GM06990 (cell line): ENCODE data around the gene SLC5A5.

Source experiments
- DNase-seq: peaks from one replicate; pipeline ENCODE4 v3.0.0-alpha.2; 2011; ENCODE audit not compliant: insufficient read length; ENCODE audit errors: extremely low read depth
- H3K27me3 ChIP-seq: replicated peaks from 2 replicates; pipeline ENCODE4 v1.6.0; 2011; ENCODE audit warnings: low read length; ENCODE audit not compliant: control insufficient read depth, insufficient read depth
- H3K36me3 ChIP-seq: 2 replicates; pipeline ENCODE4 v1.5.1; 2011; ENCODE audit warnings: low read length; ENCODE audit not compliant: control insufficient read depth, insufficient read depth
- H3K4me3 ChIP-seq: replicated peaks from 2 replicates; pipeline ENCODE4 v1.5.1; 2011; ENCODE audit warnings: low read depth, mild to moderate bottlenecking, control low read depth, low read length
- TF ChIP-seq, protein P1 (sequence below): IDR thresholded peaks from 2 replicates; pipeline ENCODE4 v1.5.1; 2011; ENCODE audit warnings: low read length, control low read depth, mild to moderate bottlenecking, inconsistent platforms; ENCODE audit not compliant: insufficient read depth, poor library complexity, severe bottlenecking

The SLC5A5 gene

DNA sequence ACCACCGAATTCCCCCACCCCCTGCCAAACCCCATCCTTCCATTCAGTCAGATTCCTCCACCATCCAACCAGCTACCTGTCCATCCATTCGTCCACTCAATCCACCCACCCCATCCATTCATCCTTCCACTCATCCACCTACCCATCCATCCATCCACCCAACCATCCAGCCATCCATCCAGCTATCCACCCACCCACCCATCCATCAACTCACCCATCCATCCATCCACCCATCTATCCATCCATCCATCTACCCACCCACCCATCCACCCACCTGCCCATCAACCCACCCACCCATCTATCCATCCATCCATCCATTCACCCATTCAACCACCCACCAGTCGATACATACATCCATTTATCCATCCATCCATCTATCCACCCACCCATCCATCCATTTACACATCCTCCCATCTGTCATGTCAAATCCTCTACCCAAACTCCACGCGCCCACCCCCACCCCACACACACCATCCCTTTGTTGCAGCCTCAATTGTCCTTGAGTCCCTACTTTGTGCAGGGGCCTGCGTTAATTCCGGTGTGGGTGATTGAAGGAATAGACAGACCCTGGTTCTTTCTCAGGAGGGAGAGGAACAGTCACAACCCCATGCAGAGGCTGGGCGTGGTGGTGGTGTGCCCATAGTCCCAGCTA lies 5.3 kb upstream of the SLC5A5 start:
- no peak for DNase-seq
- H3K4me3 ChIP-seq, result no peak overlapping the region
- peaks cover 30% of the 10 kb centered on the region for H3K36me3 ChIP-seq
- TF ChIP-seq, protein P1, sequence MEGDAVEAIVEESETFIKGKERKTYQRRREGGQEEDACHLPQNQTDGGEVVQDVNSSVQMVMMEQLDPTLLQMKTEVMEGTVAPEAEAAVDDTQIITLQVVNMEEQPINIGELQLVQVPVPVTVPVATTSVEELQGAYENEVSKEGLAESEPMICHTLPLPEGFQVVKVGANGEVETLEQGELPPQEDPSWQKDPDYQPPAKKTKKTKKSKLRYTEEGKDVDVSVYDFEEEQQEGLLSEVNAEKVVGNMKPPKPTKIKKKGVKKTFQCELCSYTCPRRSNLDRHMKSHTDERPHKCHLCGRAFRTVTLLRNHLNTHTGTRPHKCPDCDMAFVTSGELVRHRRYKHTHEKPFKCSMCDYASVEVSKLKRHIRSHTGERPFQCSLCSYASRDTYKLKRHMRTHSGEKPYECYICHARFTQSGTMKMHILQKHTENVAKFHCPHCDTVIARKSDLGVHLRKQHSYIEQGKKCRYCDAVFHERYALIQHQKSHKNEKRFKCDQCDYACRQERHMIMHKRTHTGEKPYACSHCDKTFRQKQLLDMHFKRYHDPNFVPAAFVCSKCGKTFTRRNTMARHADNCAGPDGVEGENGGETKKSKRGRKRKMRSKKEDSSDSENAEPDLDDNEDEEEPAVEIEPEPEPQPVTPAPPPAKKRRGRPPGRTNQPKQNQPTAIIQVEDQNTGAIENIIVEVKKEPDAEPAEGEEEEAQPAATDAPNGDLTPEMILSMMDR, result no peak
- no peaks in the 10 kb centered on the region; the same call in 1 of the 2 replicates for H3K27me3 ChIP-seq

DNA sequence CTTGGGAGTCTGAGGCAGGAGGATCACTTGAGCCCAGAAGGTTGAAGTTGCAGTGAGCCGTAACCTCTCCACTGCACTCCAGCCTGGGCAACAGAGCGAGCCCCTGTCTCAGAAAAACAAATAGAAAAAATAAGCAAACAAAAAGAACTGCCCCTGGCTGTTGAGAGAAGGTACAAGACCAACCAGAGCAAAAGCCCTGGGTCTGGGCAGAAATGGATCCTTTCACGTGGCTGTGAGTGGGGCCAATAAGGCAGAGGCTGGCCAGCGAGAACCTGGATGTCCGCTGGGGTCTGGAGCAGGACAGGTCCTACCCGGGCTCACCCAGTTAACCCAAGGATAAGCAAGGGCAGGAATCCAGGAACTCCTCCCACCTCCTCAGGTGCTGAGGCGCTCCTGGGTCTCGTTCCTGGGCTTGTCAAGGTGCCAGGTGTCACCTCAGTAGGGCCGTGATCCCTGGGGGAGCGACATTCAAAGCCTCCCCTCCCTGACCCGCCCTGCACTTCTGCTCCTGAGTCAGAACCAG lies 4.7 kb upstream of the SLC5A5 start:
- Histone ChIP-seq H3K36me3 (peaks cover 24% of the 10 kb centered on the region), H3K27me3 (no peaks in the 10 kb centered on the region; the same call in 1 of the 2 replicates), H3K4me3 (no peak overlapping the region)
- DNase-seq, result no peak
- TF ChIP-seq, protein P1, result no peak

DNA sequence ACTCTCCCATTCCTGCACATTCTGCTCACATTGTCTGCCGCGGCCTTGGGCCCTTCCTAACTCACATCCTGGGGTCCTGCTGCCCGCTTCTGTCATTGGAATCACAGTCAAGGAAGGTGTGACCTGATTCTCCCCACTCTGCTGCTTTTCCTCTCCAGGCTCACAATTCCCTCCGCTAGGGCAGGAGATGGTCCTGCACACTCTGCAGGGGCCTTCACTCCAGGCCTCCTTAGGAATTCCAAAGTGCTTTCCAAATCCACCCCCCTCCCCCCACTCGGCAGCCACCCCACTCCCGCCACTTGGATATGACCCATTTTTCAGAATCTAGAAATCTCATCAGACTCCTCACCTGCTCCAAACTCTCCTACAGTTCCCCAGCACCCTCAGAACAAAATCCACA lies 3.1 kb upstream of the SLC5A5 start:
- no peak for DNase-seq
- TF ChIP-seq, protein P1, result no peak
- H3K36me3 ChIP-seq, result peaks cover 8% of the 10 kb centered on the region
- no peaks in the 10 kb centered on the region; the same call in 1 of the 2 replicates for H3K27me3 ChIP-seq
- H3K4me3 ChIP-seq, result no peak overlapping the region

DNA sequence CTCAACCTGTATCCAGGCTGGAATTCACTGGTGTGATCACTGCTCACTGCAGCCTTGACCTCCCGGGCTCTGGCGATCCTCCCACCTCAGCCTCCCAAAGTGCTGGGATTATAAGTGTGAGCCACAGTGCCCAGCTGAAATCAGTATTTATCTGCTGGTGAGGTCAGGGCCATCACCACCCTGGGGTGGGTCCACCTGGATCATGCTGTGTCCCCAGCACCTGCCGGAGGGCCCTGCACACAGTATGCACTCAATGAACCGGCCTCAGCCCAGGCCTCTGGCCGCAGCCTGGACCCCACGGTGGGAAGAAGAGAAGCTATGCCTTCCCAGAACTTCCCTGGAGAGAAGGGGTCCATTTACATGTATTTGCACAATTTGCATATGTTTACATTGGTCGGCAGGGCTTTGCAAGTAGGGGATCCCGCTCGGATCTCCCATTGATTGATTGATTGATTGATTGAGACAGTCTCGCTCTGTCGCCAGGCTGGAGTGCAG lies 2.6 kb upstream of the SLC5A5 start:
- Histone ChIP-seq H3K27me3 (no peaks in the 10 kb centered on the region; the same call in 1 of the 2 replicates), H3K36me3 (peaks cover 3% of the 10 kb centered on the region), H3K4me3 (no peak overlapping the region)
- no peak for DNase-seq
- TF ChIP-seq, protein P1, result no peak

DNA sequence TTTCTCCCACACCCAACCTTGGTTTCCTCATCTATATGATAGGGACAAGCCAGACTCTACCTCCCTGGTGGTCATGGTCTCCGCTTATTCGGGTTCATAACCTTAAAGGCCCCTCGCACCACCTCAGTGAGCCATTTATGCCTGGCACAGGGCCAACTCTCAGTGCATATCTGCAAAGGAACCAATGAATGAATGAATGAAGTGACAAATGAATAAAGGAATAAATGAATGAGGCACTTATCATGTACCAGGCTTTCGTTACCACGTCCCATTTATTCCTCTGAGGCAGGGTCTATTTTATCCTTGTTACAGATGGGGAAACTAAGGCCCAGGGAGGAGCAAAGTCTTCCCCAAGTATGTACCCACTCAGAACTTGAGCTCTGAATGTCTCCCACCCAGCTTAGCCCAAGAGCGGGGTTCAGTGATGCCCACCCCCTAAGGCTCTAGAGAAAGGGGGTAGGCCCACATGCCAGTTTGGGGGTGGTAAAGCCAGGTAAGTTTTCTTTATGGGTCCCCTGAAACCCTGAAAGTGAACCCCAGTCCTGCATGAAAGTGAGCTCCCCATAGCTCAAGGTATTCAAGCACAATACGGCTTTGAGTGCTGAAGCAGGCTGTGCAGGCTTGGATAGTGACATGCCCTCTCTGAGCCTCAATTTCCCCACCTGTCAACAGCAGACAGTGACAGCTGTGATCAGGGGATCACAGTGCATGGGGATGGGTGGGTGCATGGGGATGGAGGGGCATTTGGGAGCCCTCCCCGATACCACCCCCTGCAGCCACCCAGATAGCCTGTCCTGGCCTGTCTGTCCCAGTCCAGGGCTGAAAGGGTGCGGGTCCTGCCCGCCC lies 490 bp upstream of the SLC5A5 start:
- H3K27me3 ChIP-seq, result no peaks in the 10 kb centered on the region; the same call in 1 of the 2 replicates
- no peak for DNase-seq
- TF ChIP-seq, protein P1, result no peak

More for the DNA sequence above, 490 bp upstream of the SLC5A5 start:
- Histone ChIP-seq H3K4me3 (no peak overlapping the region), H3K36me3 (no peaks in the 10 kb centered on the region)
